ENCODE measurements around the gene POLDIP2.

POLDIP2 gene

GRCh38 chr17:28366605-28367004 is 9.3 kb upstream of the POLDIP2 start:
- H3K9me3 Mint-ChIP-seq: no peaks in the 10 kb centered on the region
- ATAC-seq (ENCODE audit: low read depth) (no peak), DNase-seq (ENCODE audit: low spot score in 2 of 2) (no peak)
- no peaks in the 10 kb centered on the region for H3K27me3 Mint-ChIP-seq
- H3K4me3 Mint-ChIP-seq: no peak overlapping the region
- peaks cover 10% of the 10 kb centered on the region for H3K36me3 Mint-ChIP-seq
- peak overlapping the region; percentile 35 for H3K27ac Mint-ChIP-seq
- peaks cover 10% of the 10 kb centered on the region for H3K4me1 Mint-ChIP-seq

- no peaks in the 10 kb centered on the region for H3K27me3 Mint-ChIP-seq
- ATAC-seq (ENCODE audit: low read depth) (no peak), DNase-seq (ENCODE audit: low spot score in 2 of 2) (no peak)
- peaks cover 16% of the 10 kb centered on the region for H3K36me3 Mint-ChIP-seq
- H3K27ac Mint-ChIP-seq: no peak overlapping the region
- H3K4me3 Mint-ChIP-seq: no peak overlapping the region
- H3K9me3 Mint-ChIP-seq: no peaks in the 10 kb centered on the region
- peaks cover 4% of the 10 kb centered on the region for H3K4me1 Mint-ChIP-seq
Observed at GRCh38 chr17:28365487-28365886, 8.2 kb upstream of the POLDIP2 start.

GRCh38 chr17:28364665-28365363 is 7.5 kb upstream of the POLDIP2 start, which contains the start of gene SEBOX:
SEBOX (minus strand) TSS chr17:28365199; CDS start chr17:28365151, 48 bp downstream.
- H3K36me3 Mint-ChIP-seq: peaks cover 19% of the 10 kb centered on the region
- H3K4me3 Mint-ChIP-seq: no peak within 1 kb of the TSS
- H3K27ac Mint-ChIP-seq: no peak within 1 kb of the TSS
- no peaks in the 10 kb centered on the region for H3K4me1 Mint-ChIP-seq
- H3K9me3 Mint-ChIP-seq: no peaks in the 10 kb centered on the region
- DNase-seq (ENCODE audit: low spot score in 2 of 2): no peak
- no peaks in the 10 kb centered on the region for H3K27me3 Mint-ChIP-seq
- no peak for ATAC-seq (ENCODE audit: low read depth)

GRCh38 chr17:28363776-28364650 is 6.7 kb upstream of the POLDIP2 start:
- Mint-ChIP-seq H3K36me3 (peaks cover 19% of the 10 kb centered on the region), H3K27ac (no peak overlapping the region), H3K27me3 (no peaks in the 10 kb centered on the region), H3K9me3 (no peaks in the 10 kb centered on the region), H3K4me1 (no peaks in the 10 kb centered on the region), H3K4me3 (no peak overlapping the region)
- DNase-seq (ENCODE audit: low spot score in 2 of 2) (no peak), ATAC-seq (ENCODE audit: low read depth) (no peak)

- peaks cover 19% of the 10 kb centered on the region for H3K36me3 Mint-ChIP-seq
- no peak overlapping the region for H3K27ac Mint-ChIP-seq
- H3K4me3 Mint-ChIP-seq: no peak overlapping the region
Observed at GRCh38 chr17:28363186-28363585, 5.9 kb upstream of the POLDIP2 start.

GRCh38 chr17:28357901-28358197 is 522 bp upstream of the POLDIP2 start:
- peak overlapping the region; percentile 95 for H3K27ac Mint-ChIP-seq
- peak overlapping the region; percentile 91 for H3K4me3 Mint-ChIP-seq
- DNase-seq (ENCODE audit: low spot score in 2 of 2) (no peak), ATAC-seq (ENCODE audit: low read depth) (no peak)
- H3K4me1 Mint-ChIP-seq: peaks cover 20% of the 10 kb centered on the region
- H3K9me3 Mint-ChIP-seq: no peaks in the 10 kb centered on the region
- H3K36me3 Mint-ChIP-seq: peaks cover 19% of the 10 kb centered on the region
- no peaks in the 10 kb centered on the region for H3K27me3 Mint-ChIP-seq

More at GRCh38 chr17:28363186-28363585, 5.9 kb upstream of the POLDIP2 start:
- Mint-ChIP-seq H3K9me3 (no peaks in the 10 kb centered on the region), H3K27me3 (no peaks in the 10 kb centered on the region), H3K4me1 (peaks cover 2% of the 10 kb centered on the region)
- DNase-seq (ENCODE audit: low spot score in 2 of 2): no peak
- no peak for ATAC-seq (ENCODE audit: low read depth)

- Mint-ChIP-seq H3K27ac (no peak overlapping the region), H3K4me1 (no peaks in the 10 kb centered on the region), H3K36me3 (peaks cover 26% of the 10 kb centered on the region), H3K27me3 (no peaks in the 10 kb centered on the region), H3K9me3 (no peaks in the 10 kb centered on the region), H3K4me3 (no peak overlapping the region)
- no peak for DNase-seq (ENCODE audit: low spot score in 2 of 2)
- ATAC-seq (ENCODE audit: low read depth): no peak
Observed at GRCh38 chr17:28350271-28350670, 7.1 kb downstream of the POLDIP2 start.

- Mint-ChIP-seq H3K27me3 (no peaks in the 10 kb centered on the region), H3K4me1 (no peaks in the 10 kb centered on the region), H3K9me3 (no peaks in the 10 kb centered on the region), H3K36me3 (peaks cover 25% of the 10 kb centered on the region), H3K4me3 (no peak overlapping the region), H3K27ac (no peak overlapping the region)
- DNase-seq (ENCODE audit: low spot score in 2 of 2): no peak
- ATAC-seq (ENCODE audit: low read depth): no peak
Observed at GRCh38 chr17:28348979-28349378, 8.3 kb downstream of the POLDIP2 start.

- no peak for ATAC-seq (ENCODE audit: low read depth)
- H3K27me3 Mint-ChIP-seq: no peaks in the 10 kb centered on the region
- no peaks in the 10 kb centered on the region for H3K4me1 Mint-ChIP-seq
- H3K27ac Mint-ChIP-seq: no peak overlapping the region
- peaks cover 28% of the 10 kb centered on the region for H3K36me3 Mint-ChIP-seq
- DNase-seq (ENCODE audit: low spot score in 2 of 2): no peak
- H3K4me3 Mint-ChIP-seq: no peak overlapping the region
- H3K9me3 Mint-ChIP-seq: no peaks in the 10 kb centered on the region
Observed at GRCh38 chr17:28347261-28347891, 10.0 kb downstream of the POLDIP2 start.

- ATAC-seq (ENCODE audit: low read depth): no peak
- Mint-ChIP-seq H3K27me3 (no peaks in the 10 kb centered on the region), H3K36me3 (peaks cover 31% of the 10 kb centered on the region), H3K4me1 (no peaks in the 10 kb centered on the region), H3K27ac (no peak overlapping the region), H3K9me3 (no peaks in the 10 kb centered on the region), H3K4me3 (no peak overlapping the region)
- no peak for DNase-seq (ENCODE audit: low spot score in 2 of 2)
Observed at GRCh38 chr17:28346746-28347246, 10.5 kb downstream of the POLDIP2 start.

GRCh38 chr17:28346199-28346580 is 11.1 kb downstream of the POLDIP2 start:
- no peaks in the 10 kb centered on the region for H3K9me3 Mint-ChIP-seq
- no peaks in the 10 kb centered on the region for H3K4me1 Mint-ChIP-seq
- no peak overlapping the region for H3K27ac Mint-ChIP-seq
- DNase-seq (ENCODE audit: low spot score in 2 of 2): no peak
- H3K27me3 Mint-ChIP-seq: no peaks in the 10 kb centered on the region
- ATAC-seq (ENCODE audit: low read depth): no peak
- no peak overlapping the region for H3K4me3 Mint-ChIP-seq
- H3K36me3 Mint-ChIP-seq: peaks cover 29% of the 10 kb centered on the region

GRCh38 chr17:28345419-28346198 is 11.7 kb downstream of the POLDIP2 start:
- Mint-ChIP-seq H3K27me3 (no peaks in the 10 kb centered on the region), H3K9me3 (no peaks in the 10 kb centered on the region), H3K36me3 (peaks cover 26% of the 10 kb centered on the region), H3K4me3 (no peak overlapping the region), H3K4me1 (no peaks in the 10 kb centered on the region), H3K27ac (no peak overlapping the region)
- ATAC-seq (ENCODE audit: low read depth) (no peak), DNase-seq (ENCODE audit: low spot score in 2 of 2) (no peak)

GRCh38 chr17:28344435-28344901 is 12.9 kb downstream of the POLDIP2 start:
- no peaks in the 10 kb centered on the region for H3K9me3 Mint-ChIP-seq
- no peak overlapping the region for H3K4me3 Mint-ChIP-seq
- ATAC-seq (ENCODE audit: low read depth) (no peak), DNase-seq (ENCODE audit: low spot score in 2 of 2) (no peak)
- no peak overlapping the region for H3K27ac Mint-ChIP-seq
- H3K36me3 Mint-ChIP-seq: peaks cover 20% of the 10 kb centered on the region
- no peaks in the 10 kb centered on the region for H3K27me3 Mint-ChIP-seq
- H3K4me1 Mint-ChIP-seq: no peaks in the 10 kb centered on the region
